ENCODE data around the gene SEMA3C.

GRCh38 chr7:80842022-80842790 lies 76.6 kb downstream of the SEMA3C start:
- TF ChIP-seq CTCF (IDR thresholded peaks at IDR 0.05) (no peak), POLR2AphosphoS5 (IDR thresholded peaks at IDR 0.05) (no peak)

All from upper lobe of left lung (tissue), 4 donors.